ENCODE results near the gene NLGN1.

- TF ChIP-seq, protein P1, sequence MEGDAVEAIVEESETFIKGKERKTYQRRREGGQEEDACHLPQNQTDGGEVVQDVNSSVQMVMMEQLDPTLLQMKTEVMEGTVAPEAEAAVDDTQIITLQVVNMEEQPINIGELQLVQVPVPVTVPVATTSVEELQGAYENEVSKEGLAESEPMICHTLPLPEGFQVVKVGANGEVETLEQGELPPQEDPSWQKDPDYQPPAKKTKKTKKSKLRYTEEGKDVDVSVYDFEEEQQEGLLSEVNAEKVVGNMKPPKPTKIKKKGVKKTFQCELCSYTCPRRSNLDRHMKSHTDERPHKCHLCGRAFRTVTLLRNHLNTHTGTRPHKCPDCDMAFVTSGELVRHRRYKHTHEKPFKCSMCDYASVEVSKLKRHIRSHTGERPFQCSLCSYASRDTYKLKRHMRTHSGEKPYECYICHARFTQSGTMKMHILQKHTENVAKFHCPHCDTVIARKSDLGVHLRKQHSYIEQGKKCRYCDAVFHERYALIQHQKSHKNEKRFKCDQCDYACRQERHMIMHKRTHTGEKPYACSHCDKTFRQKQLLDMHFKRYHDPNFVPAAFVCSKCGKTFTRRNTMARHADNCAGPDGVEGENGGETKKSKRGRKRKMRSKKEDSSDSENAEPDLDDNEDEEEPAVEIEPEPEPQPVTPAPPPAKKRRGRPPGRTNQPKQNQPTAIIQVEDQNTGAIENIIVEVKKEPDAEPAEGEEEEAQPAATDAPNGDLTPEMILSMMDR (IDR thresholded peaks at IDR 0.05 in 2 of 3, conservative IDR thresholded peaks at IDR 0.05 in 1 of 3; ENCODE audit: borderline replicate concordance in 1 of 3, insufficient read depth in 1 of 3, low read depth in 2 of 3, low read length in 2 of 3) = no peak
- TF ChIP-seq EZH2 (IDR thresholded peaks at IDR 0.05) (no peak), CBX3 (IDR thresholded peaks at IDR 0.05; ENCODE audit: low read depth) (no peak), CEBPB (IDR thresholded peaks at IDR 0.05; ENCODE audit: low read depth) (no peak), EZH2phosphoT487 (IDR thresholded peaks at IDR 0.05; ENCODE audit: borderline replicate concordance) (no peak), SIN3A (IDR thresholded peaks at IDR 0.05; ENCODE audit: low read depth) (no peak)
- TF ChIP-seq, protein P2, sequence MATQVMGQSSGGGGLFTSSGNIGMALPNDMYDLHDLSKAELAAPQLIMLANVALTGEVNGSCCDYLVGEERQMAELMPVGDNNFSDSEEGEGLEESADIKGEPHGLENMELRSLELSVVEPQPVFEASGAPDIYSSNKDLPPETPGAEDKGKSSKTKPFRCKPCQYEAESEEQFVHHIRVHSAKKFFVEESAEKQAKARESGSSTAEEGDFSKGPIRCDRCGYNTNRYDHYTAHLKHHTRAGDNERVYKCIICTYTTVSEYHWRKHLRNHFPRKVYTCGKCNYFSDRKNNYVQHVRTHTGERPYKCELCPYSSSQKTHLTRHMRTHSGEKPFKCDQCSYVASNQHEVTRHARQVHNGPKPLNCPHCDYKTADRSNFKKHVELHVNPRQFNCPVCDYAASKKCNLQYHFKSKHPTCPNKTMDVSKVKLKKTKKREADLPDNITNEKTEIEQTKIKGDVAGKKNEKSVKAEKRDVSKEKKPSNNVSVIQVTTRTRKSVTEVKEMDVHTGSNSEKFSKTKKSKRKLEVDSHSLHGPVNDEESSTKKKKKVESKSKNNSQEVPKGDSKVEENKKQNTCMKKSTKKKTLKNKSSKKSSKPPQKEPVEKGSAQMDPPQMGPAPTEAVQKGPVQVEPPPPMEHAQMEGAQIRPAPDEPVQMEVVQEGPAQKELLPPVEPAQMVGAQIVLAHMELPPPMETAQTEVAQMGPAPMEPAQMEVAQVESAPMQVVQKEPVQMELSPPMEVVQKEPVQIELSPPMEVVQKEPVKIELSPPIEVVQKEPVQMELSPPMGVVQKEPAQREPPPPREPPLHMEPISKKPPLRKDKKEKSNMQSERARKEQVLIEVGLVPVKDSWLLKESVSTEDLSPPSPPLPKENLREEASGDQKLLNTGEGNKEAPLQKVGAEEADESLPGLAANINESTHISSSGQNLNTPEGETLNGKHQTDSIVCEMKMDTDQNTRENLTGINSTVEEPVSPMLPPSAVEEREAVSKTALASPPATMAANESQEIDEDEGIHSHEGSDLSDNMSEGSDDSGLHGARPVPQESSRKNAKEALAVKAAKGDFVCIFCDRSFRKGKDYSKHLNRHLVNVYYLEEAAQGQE (IDR thresholded peaks at IDR 0.05; ENCODE audit: low read depth) = no peak
- TF ChIP-seq, protein P3, sequence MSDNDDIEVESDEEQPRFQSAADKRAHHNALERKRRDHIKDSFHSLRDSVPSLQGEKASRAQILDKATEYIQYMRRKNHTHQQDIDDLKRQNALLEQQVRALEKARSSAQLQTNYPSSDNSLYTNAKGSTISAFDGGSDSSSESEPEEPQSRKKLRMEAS (IDR thresholded peaks at IDR 0.05) = no peak
- TF ChIP-seq, protein P4, sequence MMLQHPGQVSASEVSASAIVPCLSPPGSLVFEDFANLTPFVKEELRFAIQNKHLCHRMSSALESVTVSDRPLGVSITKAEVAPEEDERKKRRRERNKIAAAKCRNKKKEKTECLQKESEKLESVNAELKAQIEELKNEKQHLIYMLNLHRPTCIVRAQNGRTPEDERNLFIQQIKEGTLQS (IDR thresholded peaks at IDR 0.05) = no peak
Observed at GRCh38 chr3:173568623-173569022, 171.1 kb downstream of the NLGN1 start.
